Activated T-helper 2 cell treated with anti-CD3 and anti-CD28 coated beads, Interferon-gamma antibody, Interleukin-2, Interleukin-4, amounts not matched to agents 10 μg/mL and 5 μg/mL and 100 μg/mL, durations not matched to agents 14 hours and 24 hours and 36 hours (primary cell): ENCODE results near the gene METRNL. TPM values are rescaled to one million over a fixed set of nuclear protein-coding genes. Genes with fewer than 3 reads are reported as not detected.

Source experiments
- DNase-seq: peaks from one replicate; pipeline ENCODE4 v3.0.0; 2021; ENCODE audit warnings: low spot score
- H3K27ac Mint-ChIP-seq: one replicate; pipeline ENCODE4 v1.8.0; 2021; ENCODE audit warnings: mixed read lengths
- H3K27me3 Mint-ChIP-seq: one replicate; pipeline ENCODE4 v1.8.0; 2021; ENCODE audit warnings: low read depth, mixed read lengths
- H3K36me3 Mint-ChIP-seq: one replicate; pipeline ENCODE4 v1.8.0; 2021; ENCODE audit warnings: low read depth, mixed read lengths
- H3K4me1 Mint-ChIP-seq: one replicate; pipeline ENCODE4 v1.8.0; 2021; ENCODE audit warnings: low read depth, mixed read lengths
- H3K4me3 Mint-ChIP-seq: one replicate; pipeline ENCODE4 v1.8.0; 2021; ENCODE audit warnings: low read depth, mild to moderate bottlenecking, moderate library complexity, mixed read lengths
- H3K9me3 Mint-ChIP-seq: one replicate; pipeline ENCODE4 v1.8.0; 2021; ENCODE audit warnings: mixed read lengths
- intact Hi-C: fragments of 100-400 bp; cut with micrococcal nuclease; formaldehyde crosslinking; loops from one replicate; pipeline ENCODE4 v1.15.1; 2023
- total RNA-seq: library from RNA; stranded (reverse); gene quantifications from 2 replicates; pipeline ENCODE4 v1.2.3, GENCODE V29; 2022

The METRNL gene
- total RNA-seq, 1 donor from 2014 or later, result 74.7 TPM

GRCh38 chr17:83098241-83099085 lies 19.1 kb downstream of the METRNL start:
- Mint-ChIP-seq H3K27me3 (peaks cover 4% of the 10 kb centered on the region), H3K4me1 (no peaks in the 10 kb centered on the region), H3K36me3 (peaks cover 16% of the 10 kb centered on the region), H3K4me3 (no peak overlapping the region), H3K9me3 (no peaks in the 10 kb centered on the region), H3K27ac (no peak overlapping the region)
- intact Hi-C loops, result no loop called here
- DNase-seq, result no peak

DNA sequence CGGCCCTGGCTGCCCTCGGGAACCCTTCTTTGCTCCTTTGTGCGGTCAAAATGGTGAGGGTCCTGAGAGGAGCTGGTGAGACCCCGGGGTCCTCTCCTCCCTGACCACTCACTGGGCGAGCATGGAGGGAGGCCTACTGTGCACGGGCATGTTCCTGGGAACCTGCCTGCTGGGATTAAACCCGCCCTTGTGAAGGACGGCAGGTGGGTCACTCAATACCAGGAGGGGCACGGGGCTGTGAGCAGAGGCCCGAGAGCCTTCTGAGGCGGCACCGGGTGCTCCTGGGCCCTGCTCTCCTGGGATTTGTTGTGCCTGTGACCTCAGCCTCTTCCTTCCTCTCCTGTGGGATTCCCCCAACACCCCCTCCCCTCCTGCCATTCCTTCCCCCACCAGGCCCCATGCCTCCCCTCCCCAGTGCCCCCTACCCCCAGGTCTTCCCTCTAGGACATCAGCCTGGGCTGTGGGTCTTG lies 19.7 kb downstream of the METRNL start:
- H3K9me3 Mint-ChIP-seq, result no peaks in the 10 kb centered on the region

DNA sequence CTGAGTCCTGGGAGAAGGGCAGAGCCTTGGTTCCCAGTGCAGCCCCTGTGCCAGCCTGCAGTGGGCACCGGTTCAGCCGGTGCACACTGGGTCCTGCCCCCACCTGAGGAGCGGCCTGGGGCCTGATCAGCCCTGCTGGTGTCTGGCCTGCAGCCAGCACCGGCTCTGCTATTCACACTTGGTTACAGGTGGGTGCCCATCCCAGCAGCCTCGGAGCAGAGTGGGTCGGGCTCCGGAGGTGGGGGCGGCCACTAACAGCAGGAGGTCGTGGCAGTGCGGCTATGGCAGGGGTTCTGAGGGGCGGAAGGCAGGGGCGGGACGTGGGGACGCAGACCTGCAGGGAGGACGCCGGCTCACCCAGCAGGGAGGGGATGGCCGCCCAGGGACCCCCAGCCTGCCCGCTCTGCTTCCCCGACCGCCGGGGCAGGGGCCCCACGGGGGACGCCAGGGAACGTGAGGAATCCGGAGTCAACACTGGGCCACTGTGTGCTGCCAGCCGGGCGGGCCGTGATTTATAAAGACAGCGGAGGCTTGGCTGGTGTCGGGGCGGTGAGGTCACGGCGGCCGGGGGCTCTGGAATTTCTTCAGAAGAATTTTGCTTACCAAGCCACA lies 20.3 kb downstream of the METRNL start:
- H3K27me3 Mint-ChIP-seq, result peaks cover 4% of the 10 kb centered on the region
- H3K4me3 Mint-ChIP-seq, result no peak overlapping the region
- intact Hi-C loops, result no loop called here
- no peaks in the 10 kb centered on the region for H3K4me1 Mint-ChIP-seq
- no peaks in the 10 kb centered on the region for H3K9me3 Mint-ChIP-seq
- H3K27ac Mint-ChIP-seq, result no peak overlapping the region
- H3K36me3 Mint-ChIP-seq, result peaks cover 9% of the 10 kb centered on the region
- DNase-seq, result no peak

More for the DNA sequence above, 19.7 kb downstream of the METRNL start:
- no peak for DNase-seq
- no peak overlapping the region for H3K4me3 Mint-ChIP-seq
- H3K4me1 Mint-ChIP-seq, result no peaks in the 10 kb centered on the region
- H3K27me3 Mint-ChIP-seq, result peaks cover 4% of the 10 kb centered on the region
- H3K27ac Mint-ChIP-seq, result no peak overlapping the region
- intact Hi-C loops, result no loop called here
- peaks cover 11% of the 10 kb centered on the region for H3K36me3 Mint-ChIP-seq

- intact Hi-C loops, result no loop called here
- Mint-ChIP-seq H3K4me3 (no peak overlapping the region), H3K9me3 (no peaks in the 10 kb centered on the region)
These were observed 20.9 kb downstream of the METRNL start for GRCh38 chr17:83100220-83100852.

DNA sequence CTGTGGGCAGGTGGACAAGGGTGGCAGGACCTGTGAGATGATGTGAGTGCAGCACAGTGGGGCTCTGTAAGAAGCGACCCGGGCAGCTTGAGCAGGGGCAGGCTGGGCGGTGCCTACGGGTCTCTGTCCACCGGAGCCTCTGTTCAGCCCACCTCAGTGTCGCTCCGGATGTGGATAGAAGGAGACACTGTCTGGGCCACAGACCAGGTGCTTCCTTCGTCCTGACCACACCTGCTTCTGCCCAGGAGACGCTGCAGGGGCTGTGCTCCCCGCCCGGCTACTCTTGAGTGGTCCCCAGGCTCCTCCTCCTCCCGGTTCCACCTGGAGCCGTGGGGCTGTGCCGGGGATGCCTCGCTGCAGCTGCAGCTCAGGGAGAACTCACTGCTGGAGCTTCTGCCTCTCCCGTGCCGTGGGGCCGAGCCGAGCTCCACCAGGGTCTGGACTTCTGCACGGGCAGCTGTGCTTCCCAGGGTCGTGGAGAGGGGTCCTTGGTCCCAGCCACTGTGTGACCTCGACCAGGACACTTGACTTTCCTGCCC lies 21.5 kb downstream of the METRNL start:
- Mint-ChIP-seq H3K36me3 (peaks cover under 1% of the 10 kb centered on the region), H3K4me1 (no peaks in the 10 kb centered on the region), H3K4me3 (no peak overlapping the region), H3K27me3 (peaks cover 6% of the 10 kb centered on the region), H3K9me3 (no peaks in the 10 kb centered on the region), H3K27ac (no peak overlapping the region)
- intact Hi-C loops, result no loop called here
- DNase-seq, result no peak

More at GRCh38 chr17:83100220-83100852, 20.9 kb downstream of the METRNL start:
- no peak overlapping the region for H3K27ac Mint-ChIP-seq
- no peaks in the 10 kb centered on the region for H3K4me1 Mint-ChIP-seq
- DNase-seq, result no peak
- peaks cover 7% of the 10 kb centered on the region for H3K36me3 Mint-ChIP-seq
- H3K27me3 Mint-ChIP-seq, result peaks cover 4% of the 10 kb centered on the region

DNA sequence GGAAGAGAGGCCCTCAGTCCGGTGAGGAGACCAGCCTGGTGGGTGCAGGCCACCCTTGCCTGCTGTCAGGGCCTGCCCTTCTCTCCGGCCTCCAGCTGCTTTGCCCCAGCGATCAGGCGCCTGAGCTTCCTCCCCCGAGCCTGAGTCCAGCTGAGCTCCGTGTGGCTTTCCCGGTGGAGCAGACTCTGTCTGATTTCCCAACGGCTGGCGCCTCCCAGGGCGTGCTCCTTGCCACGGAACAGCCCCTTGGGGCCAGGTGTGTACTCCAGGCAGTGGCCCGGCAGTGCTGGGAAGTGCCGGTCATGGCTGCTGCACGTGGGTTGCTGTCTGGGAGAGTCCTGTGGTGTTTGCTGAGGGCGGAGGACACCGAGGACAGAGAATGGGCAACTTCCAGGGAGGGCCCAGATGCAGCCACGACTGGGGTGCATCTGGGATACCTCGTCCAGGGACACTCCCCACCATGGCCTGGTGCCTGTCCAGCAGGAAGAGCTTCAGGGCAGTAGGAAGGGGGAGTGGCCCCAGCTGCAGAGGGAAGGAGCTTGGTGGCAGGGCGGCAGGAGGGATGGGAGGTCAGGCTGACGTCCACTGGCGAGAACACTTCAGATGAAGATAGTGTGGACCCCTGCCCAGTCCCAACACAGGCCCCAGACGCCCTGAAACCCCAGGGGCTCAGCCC lies 22.5 kb downstream of the METRNL start:
- no peak for DNase-seq
- intact Hi-C loops, result no loop called here
- Mint-ChIP-seq H3K4me1 (no peaks in the 10 kb centered on the region), H3K36me3 (no peaks in the 10 kb centered on the region), H3K27me3 (peaks cover 6% of the 10 kb centered on the region), H3K4me3 (no peak overlapping the region), H3K9me3 (no peaks in the 10 kb centered on the region), H3K27ac (no peak overlapping the region)

DNA sequence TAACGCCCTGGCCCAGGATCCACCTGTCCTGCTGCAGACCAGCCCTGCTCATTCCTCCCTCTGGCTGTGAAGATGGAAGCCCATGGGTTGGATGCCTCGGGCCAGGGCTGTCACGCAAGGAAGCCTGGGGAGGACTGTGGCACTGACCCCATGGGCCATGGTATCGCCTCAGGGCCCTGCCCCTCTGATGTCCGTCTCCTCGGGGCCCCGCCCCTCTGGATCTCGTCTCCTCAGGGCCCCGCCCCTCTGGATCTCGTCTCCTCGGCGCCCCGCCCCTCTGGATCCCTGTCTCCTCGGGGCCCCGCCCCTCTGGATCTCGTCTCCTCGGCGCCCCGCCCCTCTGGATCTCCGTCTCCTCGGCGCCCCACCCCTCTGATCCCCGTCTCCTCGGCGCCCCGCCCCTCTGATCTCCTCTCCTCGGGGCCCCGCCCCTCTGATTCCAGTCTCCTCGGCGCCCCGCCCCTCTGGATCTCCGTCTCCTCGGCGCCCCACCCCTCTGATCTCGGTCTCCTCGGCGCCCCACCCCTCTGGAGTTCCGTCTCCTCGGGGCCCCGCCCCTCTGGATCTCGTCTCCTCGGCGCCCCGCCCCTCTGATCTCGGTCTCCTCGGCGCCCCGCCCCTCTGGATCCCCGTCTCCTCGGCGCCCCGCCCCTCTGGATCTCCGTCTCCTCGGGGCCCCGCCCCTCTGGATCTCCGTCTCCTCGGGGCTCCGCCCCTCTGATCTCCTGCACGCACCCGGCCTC lies 24.0 kb downstream of the METRNL start:
- H3K4me3 Mint-ChIP-seq, result no peak overlapping the region
- H3K4me1 Mint-ChIP-seq, result no peaks in the 10 kb centered on the region
- no peak for DNase-seq
- no peaks in the 10 kb centered on the region for H3K36me3 Mint-ChIP-seq
- H3K27me3 Mint-ChIP-seq, result peaks cover 6% of the 10 kb centered on the region
- no peak overlapping the region for H3K27ac Mint-ChIP-seq
- intact Hi-C loops, result no loop called here
- H3K9me3 Mint-ChIP-seq, result no peaks in the 10 kb centered on the region

DNA sequence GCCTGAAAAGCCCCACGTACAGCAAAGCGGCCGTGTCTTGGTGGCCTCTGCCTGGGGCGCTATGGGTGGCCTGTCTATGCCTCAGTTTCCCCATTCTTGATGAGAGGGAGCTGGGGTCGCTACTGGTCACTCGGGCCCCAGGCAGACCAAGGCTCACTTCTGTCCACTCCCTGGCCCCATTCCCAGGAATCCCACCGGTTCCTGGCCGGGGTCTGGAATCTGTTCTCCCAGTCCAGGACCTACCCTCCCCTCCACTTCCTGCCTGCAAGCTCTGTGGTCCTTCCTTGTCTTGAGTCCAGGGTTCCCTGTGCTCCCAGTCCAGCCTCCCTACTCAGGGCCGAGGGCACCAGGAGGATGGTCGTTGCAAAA lies 24.5 kb downstream of the METRNL start:
- Mint-ChIP-seq H3K27ac (no peak overlapping the region), H3K27me3 (peaks cover 6% of the 10 kb centered on the region), H3K4me3 (no peak overlapping the region), H3K36me3 (no peaks in the 10 kb centered on the region), H3K4me1 (no peaks in the 10 kb centered on the region), H3K9me3 (no peaks in the 10 kb centered on the region)
- intact Hi-C loops, result no loop called here
- DNase-seq, result no peak

DNA sequence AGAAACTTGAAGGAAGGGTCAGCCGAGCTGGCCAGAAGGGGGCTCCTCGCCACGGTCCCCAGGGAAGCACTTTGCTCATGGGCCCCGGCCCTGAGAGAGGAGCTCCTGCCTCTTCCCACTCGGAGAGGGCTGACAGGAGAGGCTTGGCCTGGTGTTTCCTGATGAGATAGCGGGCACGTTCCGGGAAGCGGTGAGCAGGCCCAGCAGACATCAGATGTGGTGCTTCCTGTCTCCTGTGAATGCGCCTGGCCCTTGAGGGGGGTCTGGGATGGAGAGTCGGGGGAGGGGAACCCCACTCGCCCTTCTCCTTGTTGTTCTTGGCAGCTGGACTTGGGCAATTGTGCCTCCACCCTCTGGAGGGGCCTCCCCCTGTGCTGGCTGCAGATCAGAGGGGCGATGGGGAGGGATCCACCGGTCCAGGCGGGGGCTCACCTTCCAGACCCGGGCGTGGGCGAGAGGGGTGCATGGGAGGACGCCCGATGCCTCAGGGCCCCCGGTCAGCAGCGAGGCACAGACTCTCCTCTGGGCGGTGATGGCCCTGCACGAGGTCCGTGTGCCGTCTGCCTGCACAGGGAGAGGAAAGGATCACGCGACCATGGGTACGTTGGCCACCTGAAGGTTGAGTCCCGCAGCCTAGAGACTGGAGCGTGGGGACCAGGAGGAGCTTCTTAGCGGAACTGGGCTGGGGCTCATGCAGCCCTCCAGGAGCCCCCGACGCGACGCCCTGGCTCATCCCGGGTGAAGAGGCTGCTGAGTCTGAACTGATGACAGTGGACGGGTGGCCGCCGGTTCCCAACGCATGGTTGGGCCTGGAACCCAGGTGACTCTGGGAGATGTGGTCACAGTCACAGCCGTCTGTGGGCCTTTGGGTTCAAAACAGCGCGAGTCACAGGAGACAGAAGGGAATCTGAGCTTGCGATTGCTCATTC lies 25.4 kb downstream of the METRNL start:
- Mint-ChIP-seq H3K9me3 (no peaks in the 10 kb centered on the region), H3K4me3 (no peak overlapping the region), H3K36me3 (no peaks in the 10 kb centered on the region), H3K27me3 (peaks cover 5% of the 10 kb centered on the region), H3K27ac (no peak overlapping the region), H3K4me1 (no peaks in the 10 kb centered on the region)
- intact Hi-C loops, result no loop called here
- no peak for DNase-seq

GRCh38 chr17:83105512-83105911 lies 26.1 kb downstream of the METRNL start:
- no peaks in the 10 kb centered on the region for H3K36me3 Mint-ChIP-seq
- no peak overlapping the region for H3K4me3 Mint-ChIP-seq
- intact Hi-C loops, result no loop called here
- no peak for DNase-seq
- H3K4me1 Mint-ChIP-seq, result no peaks in the 10 kb centered on the region
- no peaks in the 10 kb centered on the region for H3K9me3 Mint-ChIP-seq
- no peak overlapping the region for H3K27ac Mint-ChIP-seq
- peaks cover 3% of the 10 kb centered on the region for H3K27me3 Mint-ChIP-seq

DNA sequence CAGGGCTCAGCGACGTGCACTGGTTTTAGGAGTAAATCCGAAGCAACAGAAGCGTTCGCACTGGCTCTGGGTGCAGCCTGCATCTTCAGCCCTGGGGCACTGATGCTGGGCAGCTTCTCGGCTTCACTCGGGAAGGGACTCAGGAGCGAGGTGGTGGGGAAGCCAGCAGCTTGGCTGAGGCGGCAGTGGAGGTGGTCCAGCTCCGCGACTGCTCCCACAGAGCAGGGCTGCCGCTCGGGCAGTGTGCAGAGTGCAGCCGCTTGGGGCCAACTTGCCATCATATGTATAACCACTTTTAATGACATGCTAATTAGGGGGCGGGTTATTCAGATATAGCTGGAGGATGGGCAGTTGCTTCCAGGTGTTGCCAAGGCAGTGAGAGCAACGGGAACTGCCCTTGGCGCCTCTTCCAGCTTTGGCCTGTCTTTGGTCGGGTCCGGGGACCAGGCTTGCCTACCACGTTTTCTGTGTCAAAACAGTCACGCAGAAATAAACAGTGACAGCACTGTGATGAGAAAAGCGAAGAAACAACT lies 26.7 kb downstream of the METRNL start:
- H3K4me1 Mint-ChIP-seq, result no peaks in the 10 kb centered on the region
- H3K4me3 Mint-ChIP-seq, result no peak overlapping the region
- DNase-seq, result no peak
- H3K27ac Mint-ChIP-seq, result no peak overlapping the region
- H3K36me3 Mint-ChIP-seq, result no peaks in the 10 kb centered on the region
- H3K27me3 Mint-ChIP-seq, result peaks cover 3% of the 10 kb centered on the region
- no peaks in the 10 kb centered on the region for H3K9me3 Mint-ChIP-seq
- intact Hi-C loops, result no loop called here
